ENCODE measurements around the gene AGER. TPM values are rescaled to one million over a fixed set of nuclear protein-coding genes. Genes with fewer than 3 reads are reported as not detected.

AGER gene
- total and polyA plus RNA-seq, 2 of the 4 experiments (the other 2 are of a cell fraction), result 0.18 to 4.2 TPM

GRCh38 chr6:32198345-32198696, 14.3 kb upstream of the AGER start:
- no peak overlapping the region for H2AK9ac ChIP-seq (replicated peaks; ENCODE audit: low read depth, low read length, poor library complexity)
- H3K23ac ChIP-seq (ENCODE audit: low read depth, low read length), result no peak overlapping the region
- dilution Hi-C loops (cut with HindIII; ENCODE audit: low sequenced_read_pairs, unreplicated experiment), result no loop called here
- H2AK5ac ChIP-seq (ENCODE audit: low read depth, low read length), result no peak overlapping the region
- H3K9me3 ChIP-seq (ENCODE audit: control insufficient read depth, insufficient read depth, low read length), result no peaks in the 10 kb centered on the region
- no TSS peak for BruUV-seq (replicated peaks)
- POLR2A ChIA-PET (ENCODE audit: unreplicated experiment), result no interaction called here
- intact Hi-C loops (cut with micrococcal nuclease), result loop anchor here (1.0 kb wide), 1 partner anchor 53 kb away; no protein-coding TSS in a partner anchor
- TF ChIP-seq RFX5 (IDR thresholded peaks at IDR 0.05; ENCODE audit: low read depth, low read length), result no peak
- TF ChIP-seq MAZ (IDR thresholded peaks at IDR 0.05; ENCODE audit: borderline replicate concordance, low read depth, low read length), result no peak
- no peak for TF ChIP-seq NFE2L2 (IDR thresholded peaks at IDR 0.05; ENCODE audit: low read depth, low read length)
- TF ChIP-seq CTCF (conservative IDR thresholded peaks at IDR 0.05; ENCODE audit: low read depth, low read length), result no peak
- no peak for TF ChIP-seq POLR2A (IDR thresholded peaks at IDR 0.05; ENCODE audit: low read depth, low read length)
- no peak for TF ChIP-seq RCOR1 (IDR thresholded peaks at IDR 0.05; ENCODE audit: insufficient replicate concordance, low read length)
- TF ChIP-seq CHD1 (IDR thresholded peaks at IDR 0.05; ENCODE audit: low read depth, low read length), result no peak
- no peak for TF ChIP-seq RAD21 (IDR thresholded peaks at IDR 0.05; ENCODE audit: low read length)
- TF ChIP-seq CEBPB (IDR thresholded peaks at IDR 0.05; ENCODE audit: low read depth, low read length), result no peak
- no peak for TF ChIP-seq SMC3 (IDR thresholded peaks at IDR 0.05; ENCODE audit: low read depth, low read length)
- TF ChIP-seq FOS (IDR thresholded peaks at IDR 0.05; ENCODE audit: low read depth, low read length), result no peak
- TF ChIP-seq BHLHE40 (IDR thresholded peaks at IDR 0.05; ENCODE audit: low read depth, low read length), result no peak
- TF ChIP-seq USF2 (IDR thresholded peaks at IDR 0.05; ENCODE audit: low read depth, low read length), result no peak
- TF ChIP-seq MXI1 (IDR thresholded peaks at IDR 0.05; ENCODE audit: borderline replicate concordance, low read depth, low read length), result no peak
- TF ChIP-seq MAFK (IDR thresholded peaks at IDR 0.05; ENCODE audit: low read depth, low read length), result no peak
- no peak for TF ChIP-seq ELK1 (IDR thresholded peaks at IDR 0.05; ENCODE audit: borderline replicate concordance, low read depth, low read length)
- no peak overlapping the region for H2BK15ac ChIP-seq (ENCODE audit: low read depth, low read length)
- no peak overlapping the region for H3K56ac ChIP-seq (ENCODE audit: extremely low read depth, insufficient read depth, low read length)
- H3K27ac ChIP-seq (ENCODE audit: insufficient read depth, low read length), result no peak overlapping the region
- ATAC-seq (ENCODE audit: low read depth) (no peak), DNase-seq (no peak)
- H4K91ac ChIP-seq (ENCODE audit: insufficient read depth, low read depth, low read length), result no peak overlapping the region
- peaks cover 7% of the 10 kb centered on the region; the same call in 1 of the 2 replicates for H3K27me3 ChIP-seq (ENCODE audit: control insufficient read depth, insufficient read depth, low read length)
- H4K8ac ChIP-seq (ENCODE audit: low read depth in 2 of 2, low read length in 2 of 2), result no peak overlapping the region
- no CpG with 5 or more reads among the region's 3 CpGs for WGBS, 2 experiments (ENCODE audit: extremely low coverage in 2 of 2, insufficient read length in 1 of 2)
- no peak overlapping the region for H4K5ac ChIP-seq (ENCODE audit: low read depth, low read length)
- no peak overlapping the region for H3K18ac ChIP-seq (ENCODE audit: low read depth, low read length)
- H3K4me2 ChIP-seq (ENCODE audit: low read depth, low read length), result no peak overlapping the region
- peaks cover 6 to 18% of the 10 kb centered on the region in 2 experiments for H3K79me1 ChIP-seq (ENCODE audit: low read depth in 1 of 2, low read length in 2 of 2)
- CTCF ChIA-PET, result no interaction called here
- no peak overlapping the region for H3K14ac ChIP-seq (replicated peaks; ENCODE audit: low read depth, low read length)
- in situ Hi-C loops (cut with MboI; ENCODE audit: low sequenced_read_pairs), result loop anchor here (25.0 kb wide), 1 partner anchor 764 kb away; the partner anchor contains the start of genes BRD2 and HLA-DMA
- H3K4me3 ChIP-seq (ENCODE audit: insufficient read depth, low read depth, low read length), result no peak overlapping the region
- H4K20me1 ChIP-seq (ENCODE audit: insufficient read depth, low read length), result no peaks in the 10 kb centered on the region
- no peak overlapping the region for H3K4ac ChIP-seq (ENCODE audit: low read depth, low read length)
- H3K9ac ChIP-seq (ENCODE audit: low read depth, low read length), result no peak overlapping the region
- no peak overlapping the region for H2BK20ac ChIP-seq (ENCODE audit: low read depth, low read length)
- no peak overlapping the region for H2BK5ac ChIP-seq (ENCODE audit: low read depth, low read length, poor library complexity, severe bottlenecking)
- peaks cover 16% of the 10 kb centered on the region for H3K9me1 ChIP-seq (ENCODE audit: insufficient read depth, low read length)
- H2BK120ac ChIP-seq (ENCODE audit: low read depth, low read length), result no peak overlapping the region
- H3K4me1 ChIP-seq (ENCODE audit: control insufficient read depth, insufficient read depth, low read length), result peaks cover 3% of the 10 kb centered on the region; the same call in 1 of the 2 replicates
- H3K36me3 ChIP-seq (ENCODE audit: control insufficient read depth, insufficient read depth, low read length), result no peaks in the 10 kb centered on the region
- H2AFZ ChIP-seq (replicated peaks; ENCODE audit: low read length, poor library complexity), result no peak overlapping the region

Data from IMR-90 (cell line).